ENCODE measurements around the gene ETNK2. TPM values are rescaled to one million over a fixed set of nuclear protein-coding genes. Genes with fewer than 3 reads are reported as not detected.

Gene ETNK2
- total and polyA plus RNA-seq, 4 donors = 24.5 to 119 (median 78.8) TPM

GRCh38 chr1:204087893-204088528, 63.8 kb downstream of the ETNK2 start:
- Histone ChIP-seq H3K4me3 (ENCODE audit: low read depth in 1 of 3, low read length in 3 of 3) (no peak overlapping the region), H3K9me3 (ENCODE audit: control insufficient read depth in 4 of 4, low read length in 3 of 4) (no peaks in the 10 kb centered on the region), H3K9ac (ENCODE audit: low read depth in 1 of 2, low read length in 2 of 2) (no peak overlapping the region), H3K36me3 (ENCODE audit: control insufficient read depth in 4 of 4, insufficient read depth in 3 of 4, low read depth in 1 of 4, low read length in 3 of 4) (no peaks in the 10 kb centered on the region), H3K27me3 (ENCODE audit: control insufficient read depth in 4 of 4, insufficient read depth in 4 of 4, low read length in 3 of 4) (no peaks in the 10 kb centered on the region), H3K27ac (ENCODE audit: low read depth in 1 of 2, low read length in 2 of 2) (peak overlapping the region; percentile 45 to 63), H3K4me1 (ENCODE audit: control insufficient read depth in 4 of 4, insufficient read depth in 4 of 4, low read length in 3 of 4) (peaks cover 7 to 64% (median 51%) of the 10 kb centered on the region in 4 donors)
- DNase-seq (ENCODE audit: low spot score) = no peak
- 48% methylated on average over 7 of the region's 7 CpGs for WGBS
- TF ChIP-seq FOXA1 (IDR thresholded peaks at IDR 0.05) = no peak
- TF ChIP-seq REST (IDR thresholded peaks at IDR 0.05) = no peak
- no peak for TF ChIP-seq RXRA (IDR thresholded peaks at IDR 0.05)
- no peak for TF ChIP-seq TAF1 (conservative IDR thresholded peaks at IDR 0.05)
- TF ChIP-seq FOXA2 (IDR thresholded peaks at IDR 0.05) = no peak
- no peak for TF ChIP-seq YY1 (IDR thresholded peaks at IDR 0.05)
- TF ChIP-seq HNF4G (IDR thresholded peaks at IDR 0.05) = no peak
- no peak for TF ChIP-seq ZBTB33 (IDR thresholded peaks at IDR 0.05)
- no peak for TF ChIP-seq HNF4A (conservative IDR thresholded peaks at IDR 0.05)
- TF ChIP-seq EGR1 (IDR thresholded peaks at IDR 0.05; ENCODE audit: low read depth in 2 of 2) = no peak
- no peak for TF ChIP-seq SP1 (IDR thresholded peaks at IDR 0.05)
- no peak for TF ChIP-seq ATF3 (IDR thresholded peaks at IDR 0.05)
- no peak for TF ChIP-seq CTCF (IDR thresholded peaks at IDR 0.05; ENCODE audit: low read depth, low read length, missing input control)
- TF ChIP-seq GABPA (IDR thresholded peaks at IDR 0.05 in 1 of 2, conservative IDR thresholded peaks at IDR 0.05 in 1 of 2) = no peak
- TF ChIP-seq NR2F2 (IDR thresholded peaks at IDR 0.05) = no peak
- no peak for TF ChIP-seq MAX (IDR thresholded peaks at IDR 0.05)
- TF ChIP-seq RAD21 (IDR thresholded peaks at IDR 0.05) = no peak
- TF ChIP-seq JUND (IDR thresholded peaks at IDR 0.05) = no peak
